HG03103 (cell line): Measurements from ENCODE around the gene HSPA4L.

Experiments
- ATAC-seq: cut with Tn5 transposase; IDR thresholded peaks from one replicate; pipeline ENCODE4 v1.9.1; 2021; ENCODE audit warnings: low read depth; ENCODE audit not compliant: unreplicated experiment

The HSPA4L gene

GRCh38 chr4:127783026-127783769, 1.1 kb downstream of the HSPA4L start:
- peak; percentile 18 for ATAC-seq

- ATAC-seq = no peak
These were observed 2.0 kb downstream of the HSPA4L start for GRCh38 chr4:127783955-127784770.

GRCh38 chr4:127788517-127788916, 6.4 kb downstream of the HSPA4L start:
- ATAC-seq = peak; percentile 51

- no peak for ATAC-seq
These were observed 9.3 kb downstream of the HSPA4L start for GRCh38 chr4:127791391-127791790.

GRCh38 chr4:127793528-127793927, 11.4 kb downstream of the HSPA4L start:
- ATAC-seq = no peak

- no peak for ATAC-seq
These were observed 17.6 kb downstream of the HSPA4L start for GRCh38 chr4:127799711-127800110.

- no peak for ATAC-seq
These were observed 27.2 kb downstream of the HSPA4L start for GRCh38 chr4:127809173-127809800.

GRCh38 chr4:127810551-127810950, 28.4 kb downstream of the HSPA4L start:
- no peak for ATAC-seq

GRCh38 chr4:127822430-127822829, 40.3 kb downstream of the HSPA4L start:
- ATAC-seq = no peak

- ATAC-seq = no peak
These were observed 46.0 kb downstream of the HSPA4L start for GRCh38 chr4:127828121-127828520.

GRCh38 chr4:127829014-127829413, 46.9 kb downstream of the HSPA4L start:
- peak; percentile 75 for ATAC-seq

GRCh38 chr4:127832585-127832984, 50.5 kb downstream of the HSPA4L start:
- peak; percentile 71 for ATAC-seq

- no peak for ATAC-seq
These were observed 61.8 kb downstream of the HSPA4L start for GRCh38 chr4:127843704-127844600.

GRCh38 chr4:127844601-127845116, 62.5 kb downstream of the HSPA4L start:
- no peak for ATAC-seq

GRCh38 chr4:127846061-127846460, 63.9 kb downstream of the HSPA4L start:
- no peak for ATAC-seq

GRCh38 chr4:127846765-127847164, 64.6 kb downstream of the HSPA4L start:
- no peak for ATAC-seq

- ATAC-seq = no peak
These were observed 67.5 kb downstream of the HSPA4L start for GRCh38 chr4:127849505-127850234.

- no peak for ATAC-seq
These were observed 70.5 kb downstream of the HSPA4L start for GRCh38 chr4:127852661-127853060.

GRCh38 chr4:127856196-127856812, 74.2 kb downstream of the HSPA4L start:
- ATAC-seq = peak; percentile 17
